ENCODE results near the gene CNTN1.

The CNTN1 gene

GRCh38 chr12:40768125-40768864 is 76.1 kb downstream of the CNTN1 start:
- no peak for DNase-seq (ENCODE audit: low spot score)

GRCh38 chr12:40769846-40770245 is 77.6 kb downstream of the CNTN1 start:
- DNase-seq (ENCODE audit: low spot score), result no peak

- DNase-seq (ENCODE audit: low spot score), result no peak
Measured at GRCh38 chr12:40770781-40771180, 78.5 kb downstream of the CNTN1 start.

GRCh38 chr12:40775661-40776060 is 83.4 kb downstream of the CNTN1 start:
- DNase-seq (ENCODE audit: low spot score), result no peak

GRCh38 chr12:40784102-40784501 is 91.9 kb downstream of the CNTN1 start:
- no peak for DNase-seq (ENCODE audit: low spot score)

- DNase-seq (ENCODE audit: low spot score), result no peak
Measured at GRCh38 chr12:40788276-40788675, 96.0 kb downstream of the CNTN1 start.

- DNase-seq (ENCODE audit: low spot score), result no peak
Measured at GRCh38 chr12:40792792-40793386, 100.7 kb downstream of the CNTN1 start.

GRCh38 chr12:40793471-40793870 is 101.2 kb downstream of the CNTN1 start:
- peak; percentile 12 for DNase-seq (ENCODE audit: low spot score)

- peak; percentile 55 for DNase-seq (ENCODE audit: low spot score)
Measured at GRCh38 chr12:40794087-40794486, 101.8 kb downstream of the CNTN1 start.

GRCh38 chr12:40801082-40801481 is 108.8 kb downstream of the CNTN1 start:
- no peak for DNase-seq (ENCODE audit: low spot score)

GRCh38 chr12:40801861-40802260 is 109.6 kb downstream of the CNTN1 start:
- no peak for DNase-seq (ENCODE audit: low spot score)

GRCh38 chr12:40802656-40803055 is 110.4 kb downstream of the CNTN1 start:
- no peak for DNase-seq (ENCODE audit: low spot score)

GRCh38 chr12:40819436-40820108 is 127.3 kb downstream of the CNTN1 start:
- no peak for DNase-seq (ENCODE audit: low spot score)

GRCh38 chr12:40820794-40821484 is 128.7 kb downstream of the CNTN1 start:
- no peak for DNase-seq (ENCODE audit: low spot score)

- DNase-seq (ENCODE audit: low spot score), result no peak
Measured at GRCh38 chr12:40825156-40825555, 132.9 kb downstream of the CNTN1 start.

- DNase-seq (ENCODE audit: low spot score), result no peak
Measured at GRCh38 chr12:40827683-40828592, 135.7 kb downstream of the CNTN1 start.

GRCh38 chr12:40828593-40828990 is 136.4 kb downstream of the CNTN1 start:
- no peak for DNase-seq (ENCODE audit: low spot score)

GRCh38 chr12:40829738-40830144 is 137.5 kb downstream of the CNTN1 start:
- DNase-seq (ENCODE audit: low spot score), result no peak

GRCh38 chr12:40831916-40832315 is 139.7 kb downstream of the CNTN1 start:
- no peak for DNase-seq (ENCODE audit: low spot score)

GRCh38 chr12:40832668-40833067 is 140.4 kb downstream of the CNTN1 start:
- DNase-seq (ENCODE audit: low spot score), result no peak

- no peak for DNase-seq (ENCODE audit: low spot score)
Measured at GRCh38 chr12:40833818-40834217, 141.6 kb downstream of the CNTN1 start.

GRCh38 chr12:40834321-40834720 is 142.1 kb downstream of the CNTN1 start:
- DNase-seq (ENCODE audit: low spot score), result no peak
